ENCODE data around the gene SPATA13. TPM values are rescaled to one million over a fixed set of nuclear protein-coding genes. Genes with fewer than 3 reads are reported as not detected.

Gene SPATA13
- total RNA-seq, 1 experiment from 2014 or later, result 14.1 TPM

DNA sequence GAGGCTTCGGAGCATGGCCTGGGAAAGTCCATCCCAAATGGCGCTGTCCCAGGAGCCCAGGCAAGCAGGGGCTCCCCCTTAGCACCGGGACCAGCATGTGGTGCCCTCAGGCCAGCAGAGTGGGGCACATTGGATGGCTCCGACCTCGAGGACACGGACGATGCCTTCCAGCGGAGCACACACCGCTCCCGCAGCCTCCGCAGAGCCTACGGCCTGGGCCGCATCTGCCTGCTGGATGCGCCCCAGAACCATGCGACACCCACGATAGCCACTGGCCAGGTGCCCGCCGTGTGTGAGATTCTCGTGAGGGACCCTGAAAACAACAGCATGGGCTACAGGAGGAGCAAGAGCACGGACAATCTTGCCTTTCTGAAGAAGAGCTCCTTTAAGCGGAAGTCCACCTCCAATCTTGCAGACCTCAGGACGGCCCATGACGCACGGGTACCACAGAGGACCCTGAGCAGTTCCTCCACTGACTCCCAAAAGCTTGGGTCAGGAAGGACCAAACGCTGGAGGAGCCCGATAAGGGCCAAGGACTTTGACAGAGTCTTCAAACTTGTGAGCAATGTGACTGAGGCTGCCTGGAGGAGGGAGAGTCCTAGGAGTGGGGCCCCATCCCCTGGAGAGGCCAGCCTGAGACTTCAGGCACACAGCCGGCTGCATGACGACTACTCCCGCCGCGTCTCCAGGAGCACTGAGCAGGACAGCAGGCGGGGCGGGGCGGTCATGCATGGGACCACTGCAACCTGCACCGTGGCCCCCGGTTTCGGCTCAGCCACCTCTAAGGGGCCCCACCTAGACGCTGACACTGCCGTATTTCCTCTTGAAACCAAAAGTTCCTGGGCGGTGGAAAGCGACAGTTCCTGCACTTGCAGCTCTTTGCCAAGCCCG, 63.1 kb downstream of the SPATA13 start:
- no peaks in the 10 kb centered on the region for H3K79me1 ChIP-seq (ENCODE audit: insufficient read depth, low read depth, low read length, poor library complexity, severe bottlenecking)
- H3K27ac ChIP-seq (ENCODE audit: insufficient read length, low read depth, low read length), result no peak overlapping the region
- WGBS (ENCODE audit: extremely low coverage, insufficient read length, low lambda C conversion rate), result no CpG with 5 or more reads among the region's 42 CpGs
- H3K9ac ChIP-seq (ENCODE audit: extremely low read depth, insufficient read length, low read length), result no peak overlapping the region
- no peaks in the 10 kb centered on the region; a peak in 1 of 7 replicates for H3K36me3 Mint-ChIP-seq (ENCODE audit: insufficient read depth in 1 of 3, low read depth in 3 of 3)
- no peak overlapping the region for H4K5ac ChIP-seq (ENCODE audit: insufficient read length, low read depth, low read length)
- TF ChIP-seq, protein P1, sequence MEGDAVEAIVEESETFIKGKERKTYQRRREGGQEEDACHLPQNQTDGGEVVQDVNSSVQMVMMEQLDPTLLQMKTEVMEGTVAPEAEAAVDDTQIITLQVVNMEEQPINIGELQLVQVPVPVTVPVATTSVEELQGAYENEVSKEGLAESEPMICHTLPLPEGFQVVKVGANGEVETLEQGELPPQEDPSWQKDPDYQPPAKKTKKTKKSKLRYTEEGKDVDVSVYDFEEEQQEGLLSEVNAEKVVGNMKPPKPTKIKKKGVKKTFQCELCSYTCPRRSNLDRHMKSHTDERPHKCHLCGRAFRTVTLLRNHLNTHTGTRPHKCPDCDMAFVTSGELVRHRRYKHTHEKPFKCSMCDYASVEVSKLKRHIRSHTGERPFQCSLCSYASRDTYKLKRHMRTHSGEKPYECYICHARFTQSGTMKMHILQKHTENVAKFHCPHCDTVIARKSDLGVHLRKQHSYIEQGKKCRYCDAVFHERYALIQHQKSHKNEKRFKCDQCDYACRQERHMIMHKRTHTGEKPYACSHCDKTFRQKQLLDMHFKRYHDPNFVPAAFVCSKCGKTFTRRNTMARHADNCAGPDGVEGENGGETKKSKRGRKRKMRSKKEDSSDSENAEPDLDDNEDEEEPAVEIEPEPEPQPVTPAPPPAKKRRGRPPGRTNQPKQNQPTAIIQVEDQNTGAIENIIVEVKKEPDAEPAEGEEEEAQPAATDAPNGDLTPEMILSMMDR (conservative IDR thresholded peaks at IDR 0.05), result no peak
- no peak overlapping the region for H2BK12ac ChIP-seq (ENCODE audit: insufficient read length, low read depth, low read length)
- H3K18ac ChIP-seq (ENCODE audit: insufficient read length, low read depth, low read length), result no peak overlapping the region
- H2AK5ac ChIP-seq (ENCODE audit: insufficient read length, low read length), result no peak overlapping the region
- DNase-seq, result no peak
- H2BK5ac ChIP-seq (ENCODE audit: insufficient read length, low read length), result no peak overlapping the region
- H2BK120ac ChIP-seq (ENCODE audit: low read depth, low read length, poor library complexity, severe bottlenecking), result no peak overlapping the region
- no peaks in the 10 kb centered on the region for H3K23me2 ChIP-seq (ENCODE audit: insufficient read length, low read depth, low read length, poor library complexity, severe bottlenecking)
- no peak overlapping the region for H3K14ac ChIP-seq (ENCODE audit: insufficient read depth, low read length)
- H2BK15ac ChIP-seq (ENCODE audit: low read depth, low read length), result no peak overlapping the region
- no peak overlapping the region for H3K4me2 ChIP-seq (ENCODE audit: insufficient read depth, insufficient read length, low read length)
- H4K20me1 ChIP-seq (ENCODE audit: control insufficient read depth, insufficient read depth, insufficient read length), result peaks cover 2% of the 10 kb centered on the region
- no peak overlapping the region for H3T11ph ChIP-seq (ENCODE audit: low read length)
- H4K91ac ChIP-seq (ENCODE audit: insufficient read length, low read depth, low read length), result no peak overlapping the region
- H4K8ac ChIP-seq (replicated peaks; ENCODE audit: insufficient read length, low read depth, low read length), result no peak overlapping the region
- H3K4me3 Mint-ChIP-seq, result no peak overlapping the region
- peaks cover 4% of the 10 kb centered on the region; the same call in 1 of the 2 replicates for H3K79me2 ChIP-seq (ENCODE audit: insufficient read depth, low read length)
- H3K4me1 ChIP-seq (ENCODE audit: insufficient read depth, low read length), result peaks cover 4% of the 10 kb centered on the region; the same call in 1 of the 2 replicates
- no peaks in the 10 kb centered on the region for H3K9me3 ChIP-seq (ENCODE audit: control insufficient read depth, low read depth, low read length)
- no peak overlapping the region for H2BK20ac ChIP-seq (ENCODE audit: low read depth, low read length, poor library complexity, severe bottlenecking)
- no peak overlapping the region for H3K27ac Mint-ChIP-seq
- H3K9me3 Mint-ChIP-seq, result no peaks in the 10 kb centered on the region
- H3K4ac ChIP-seq (ENCODE audit: low read depth, low read length), result no peak overlapping the region
- peaks cover 20 to 35% of the 10 kb centered on the region in 2 experiments for H3K4me1 Mint-ChIP-seq
- H3K56ac ChIP-seq (ENCODE audit: insufficient read length, low read depth, low read length), result no peak overlapping the region
- H2AFZ ChIP-seq (ENCODE audit: low read length), result no peak overlapping the region
- no peak overlapping the region for H3K23ac ChIP-seq (ENCODE audit: insufficient read length, low read depth, low read length)
- H3K27me3 Mint-ChIP-seq (ENCODE audit: low read depth), result no peaks in the 10 kb centered on the region
- no peaks in the 10 kb centered on the region for H3K27me3 ChIP-seq (ENCODE audit: insufficient read depth, low read length)

All from H9 (cell line).